ENCODE data around the gene MTMR12. TPM values are rescaled to one million over a fixed set of nuclear protein-coding genes. Genes with fewer than 3 reads are reported as not detected.

MTMR12 gene
- total and polyA plus RNA-seq, 2 of the 8 experiments (the other 6 are each of a cell fraction or from before 2014, with no cell fraction given): 19.1 to 59.3 TPM

DNA sequence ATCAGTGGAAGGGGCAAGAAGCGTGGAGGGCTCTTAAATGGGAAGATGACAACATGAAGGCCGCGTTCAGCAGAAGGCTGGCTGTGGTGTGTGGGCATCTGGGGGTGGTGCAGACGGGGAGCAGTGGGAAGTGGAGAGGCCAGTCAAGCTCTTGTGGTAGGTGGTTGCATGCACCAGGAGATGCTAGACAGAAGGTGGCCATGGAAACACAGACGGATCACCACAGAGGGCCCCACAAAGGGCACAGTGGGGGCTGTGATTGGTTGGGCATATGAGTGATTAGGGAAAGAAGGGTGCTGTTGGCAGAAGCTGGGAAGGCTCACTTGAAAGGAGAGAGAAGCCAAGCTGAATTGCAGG, 14.7 kb downstream of the MTMR12 start:
- WGBS, 2 experiments (ENCODE audit: extremely low coverage in 1 of 2, insufficient coverage in 1 of 2, insufficient read length in 1 of 2, insufficient replicate concordance in 2 of 2, low coverage in 1 of 2, low lambda C conversion rate in 2 of 2, missing lambda C conversion rate in 1 of 2): 83% methylated on average over 5 of the region's 5 CpGs; no CpG with 5 or more reads in 1 of the 2 experiments
- Histone ChIP-seq H4K8ac (ENCODE audit: extremely low read depth, insufficient read depth, low read length) (no peak overlapping the region), H2BK12ac (ENCODE audit: low read depth, low read length) (no peak overlapping the region), H3K14ac (ENCODE audit: insufficient read length) (no peak overlapping the region), H2BK20ac (ENCODE audit: low read length) (no peak overlapping the region), H3K23me2 (ENCODE audit: low read depth, low read length) (no peaks in the 10 kb centered on the region; the same call in 1 of the 2 replicates), H4K91ac (replicated peaks; ENCODE audit: insufficient read length, low read length) (no peak overlapping the region), H3K9ac (replicated peaks in 1 of 4; ENCODE audit: extremely low read depth in 1 of 4, low read depth in 3 of 4, low read length in 3 of 4) (no peak overlapping the region), H2BK15ac (ENCODE audit: low read length) (no peak overlapping the region), H3K9me3 (ENCODE audit: insufficient read depth in 2 of 2, low read depth in 1 of 2, low read length in 1 of 2) (no peaks in the 10 kb centered on the region), H3K4ac (replicated peaks; ENCODE audit: insufficient read length, low read depth, low read length) (no peak overlapping the region), H2BK120ac (replicated peaks; ENCODE audit: low read depth, low read length) (no peak overlapping the region), H3K27ac (ENCODE audit: low read depth, low read length) (no peak overlapping the region), H2AFZ (ENCODE audit: low read length) (no peak overlapping the region), H3K23ac (ENCODE audit: insufficient read length) (no peak overlapping the region), H3K4me2 (ENCODE audit: insufficient read depth in 1 of 2, low read depth in 2 of 2, low read length in 2 of 2) (peak overlapping the region in 1 of 2 experiments; percentile 5; a peak in 1 of 4 replicates), H3K18ac (ENCODE audit: extremely low read depth, low read length) (0 out of 2 replicates have a peak overlapping the region, but pooled peaks have one; percentile 20), H3K79me2 (ENCODE audit: control insufficient read depth in 1 of 2, insufficient read depth in 2 of 2, low read length in 2 of 2) (peaks cover 17 to 96% of the 10 kb centered on the region in 2 experiments), H3K36me3 (ENCODE audit: control insufficient read depth in 2 of 4, insufficient read depth in 4 of 4, low read length in 3 of 4) (peaks cover 0 to 15% (median 0%) of the 10 kb centered on the region in 4 experiments; a peak in 3 of 8 replicates), H2BK5ac (ENCODE audit: low read depth, low read length) (no peak overlapping the region), H2AK5ac (ENCODE audit: low read depth, low read length) (no peak overlapping the region), H4K5ac (ENCODE audit: insufficient read length, low read depth, low read length) (no peak overlapping the region), H3K56ac (replicated peaks; ENCODE audit: insufficient read length, low read depth, low read length) (no peak overlapping the region), H4K20me1 (replicated peaks in 1 of 2; ENCODE audit: control insufficient read depth in 1 of 2, insufficient read depth in 2 of 2, low read length in 2 of 2) (peaks cover 7 to 22% of the 10 kb centered on the region in 2 experiments), H3K4me3 (ENCODE audit: extremely low read depth in 1 of 4, insufficient read depth in 2 of 4, low read depth in 3 of 4, low read length in 4 of 4) (no peak overlapping the region), H3K4me1 (replicated peaks in 1 of 4; ENCODE audit: control insufficient read depth in 3 of 4, insufficient read depth in 4 of 4, low read length in 3 of 4) (peaks cover 6 to 15% (median 8%) of the 10 kb centered on the region in 4 experiments; a peak in 6 of 7 replicates), H3K79me1 (ENCODE audit: low read depth, low read length) (peaks cover 21% of the 10 kb centered on the region), H3K27me3 (replicated peaks in 1 of 4; ENCODE audit: control insufficient read depth in 3 of 4, extremely low read depth in 1 of 4, insufficient read depth in 3 of 4, low read length in 3 of 4) (no peaks in the 10 kb centered on the region)
- TF ChIP-seq, protein P1, sequence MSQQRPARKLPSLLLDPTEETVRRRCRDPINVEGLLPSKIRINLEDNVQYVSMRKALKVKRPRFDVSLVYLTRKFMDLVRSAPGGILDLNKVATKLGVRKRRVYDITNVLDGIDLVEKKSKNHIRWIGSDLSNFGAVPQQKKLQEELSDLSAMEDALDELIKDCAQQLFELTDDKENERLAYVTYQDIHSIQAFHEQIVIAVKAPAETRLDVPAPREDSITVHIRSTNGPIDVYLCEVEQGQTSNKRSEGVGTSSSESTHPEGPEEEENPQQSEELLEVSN (IDR thresholded peaks at IDR 0.05): no peak
- no peak for TF ChIP-seq RXRA (IDR thresholded peaks at IDR 0.05; ENCODE audit: insufficient read depth, low read depth, low read length)
- TF ChIP-seq HDAC2 (IDR thresholded peaks at IDR 0.05; ENCODE audit: borderline replicate concordance in 1 of 2, low read depth in 2 of 2, low read length in 2 of 2): no peak
- no peak for TF ChIP-seq ZNF274 (IDR thresholded peaks at IDR 0.05; ENCODE audit: borderline replicate concordance, extremely low read depth, low read length)
- no peak for TF ChIP-seq SIN3A (conservative IDR thresholded peaks at IDR 0.05 in 1 of 2, IDR thresholded peaks at IDR 0.05 in 1 of 2; ENCODE audit: low read depth in 1 of 2, low read length in 2 of 2)
- no peak for TF ChIP-seq EP300 (IDR thresholded peaks at IDR 0.05; ENCODE audit: borderline replicate concordance in 1 of 2, low read depth in 2 of 2, low read length in 2 of 2)
- TF ChIP-seq CHD1 (IDR thresholded peaks at IDR 0.05; ENCODE audit: low read depth, low read length): no peak
- TF ChIP-seq BCL11A (IDR thresholded peaks at IDR 0.05; ENCODE audit: low read depth in 2 of 2, low read length in 2 of 2): no peak
- no peak for TF ChIP-seq MAFK (IDR thresholded peaks at IDR 0.05; ENCODE audit: low read depth, low read length)
- TF ChIP-seq YY1 (IDR thresholded peaks at IDR 0.05; ENCODE audit: low read depth, low read length): no peak
- TF ChIP-seq POU5F1 (IDR thresholded peaks at IDR 0.05; ENCODE audit: low read depth, low read length): no peak
- no peak for TF ChIP-seq CTBP2 (IDR thresholded peaks at IDR 0.05; ENCODE audit: borderline replicate concordance, insufficient read depth, insufficient read length, low read length)
- ChIA-PET POLR2A (ENCODE audit: partially characterized antibody) (interaction anchor here (0.6 to 1.5 kb wide), 3 partner anchors 19 to 528 kb away, joined by 3 to 7 read pairs (median 3); no protein-coding TSS in a partner anchor), CTCF (ENCODE audit: partially characterized antibody) (interaction anchor here (0.8 to 2.3 kb wide), 7 partner anchors 10 to 66 kb away, joined by 3 to 8 read pairs (median 4); no protein-coding TSS in a partner anchor)
- FAIRE-seq: no peak
- DNase-seq (ENCODE audit: low read depth in 1 of 2, low spot score in 2 of 2): no peak

Measured in H1 (cell line).